Mesenchymal stem cell (in vitro differentiated cells and primary cell): ENCODE results near the gene SCYGR6. TPM values are rescaled to one million over a fixed set of nuclear protein-coding genes. Genes with fewer than 3 reads are reported as not detected.
A peak's percentile ranks its signal among the peaks of the same experiment; 100 is the strongest.

Experiments
- DNase-seq: peaks from one replicate; pipeline ENCODE4 v3.0.0-alpha.2; 2013
- H2AFZ ChIP-seq: one replicate; pipeline ENCODE4 v1.6.1; 2013; ENCODE audit warnings: low read depth, mild to moderate bottlenecking, control low read depth, inconsistent platforms, low read length, moderate library complexity
- H2AK5ac ChIP-seq: 2 replicates; pipeline ENCODE4 v1.6.1; 2013; ENCODE audit warnings: low read length, moderate library complexity, mild to moderate bottlenecking, inconsistent platforms; ENCODE audit not compliant: severe bottlenecking
- H2BK120ac ChIP-seq: one replicate; pipeline ENCODE4 v1.6.1; 2013; ENCODE audit warnings: low read depth, mild to moderate bottlenecking, inconsistent platforms, low read length, moderate library complexity
- H2BK12ac ChIP-seq, 2 experiments: one replicate each; pipeline ENCODE4 v1.6.1; 2013; ENCODE audit warnings: inconsistent platforms in 2 of 2, low read length in 2 of 2, mild to moderate bottlenecking in 2 of 2, moderate library complexity in 2 of 2, control low read depth in 1 of 2
- H2BK15ac ChIP-seq: one replicate; pipeline ENCODE4 v1.6.1; 2013; ENCODE audit warnings: mild to moderate bottlenecking, low read depth, inconsistent platforms; ENCODE audit not compliant: poor library complexity, severe bottlenecking
- H2BK5ac ChIP-seq: 2 replicates; pipeline ENCODE4 v1.6.1; 2013; ENCODE audit warnings: low read depth, mild to moderate bottlenecking, low read length, control low read depth, inconsistent platforms; ENCODE audit not compliant: poor library complexity, severe bottlenecking
- H3K14ac ChIP-seq, 2 experiments: one replicate each; pipeline ENCODE4 v1.6.1; 2013; ENCODE audit warnings: inconsistent platforms in 2 of 2, low read length in 2 of 2, control low read depth in 1 of 2, mild to moderate bottlenecking in 1 of 2, moderate library complexity in 1 of 2
- H3K18ac ChIP-seq, 2 experiments: one replicate each; pipeline ENCODE4 v1.6.1; 2013; ENCODE audit warnings: inconsistent platforms in 2 of 2, low read length in 2 of 2, control low read depth in 1 of 2, low read depth in 1 of 2, mild to moderate bottlenecking in 1 of 2
- H3K23ac ChIP-seq, 2 experiments: one replicate each; pipeline ENCODE4 v1.6.1; 2013; ENCODE audit warnings: inconsistent platforms in 2 of 2, low read length in 2 of 2, mild to moderate bottlenecking in 2 of 2, moderate library complexity in 2 of 2, control low read depth in 1 of 2
- H3K27ac ChIP-seq: 2 replicates; pipeline ENCODE4 v1.5.1; 2013; ENCODE audit warnings: mild to moderate bottlenecking, moderate library complexity, low read length, control low read depth, inconsistent platforms; ENCODE audit not compliant: poor library complexity, severe bottlenecking
- H3K27me3 ChIP-seq, 2 experiments: 2 replicates each; pipeline versions ENCODE4 v1.6.1 to v1.7.0; 2013; ENCODE audit warnings: low read length in 2 of 2, mild to moderate bottlenecking in 2 of 2, moderate library complexity in 2 of 2, control low read depth in 1 of 2, inconsistent platforms in 1 of 2; ENCODE audit not compliant: control insufficient read depth in 1 of 2, insufficient read depth in 1 of 2
- H3K36me3 ChIP-seq, 2 experiments: 2 replicates each; pipeline versions ENCODE4 v1.6.1 to v1.7.0; 2013; ENCODE audit warnings: low read length in 2 of 2, control low read depth in 1 of 2, inconsistent platforms in 1 of 2, low read depth in 1 of 2, mild to moderate bottlenecking in 1 of 2; ENCODE audit not compliant: insufficient read depth in 2 of 2, control insufficient read depth in 1 of 2
- H3K4ac ChIP-seq, 2 experiments: one replicate each; pipeline ENCODE4 v1.6.1; 2013; ENCODE audit warnings: inconsistent platforms in 2 of 2, low read length in 2 of 2, mild to moderate bottlenecking in 2 of 2, moderate library complexity in 2 of 2, control low read depth in 1 of 2, low read depth in 1 of 2
- H3K4me1 ChIP-seq: 2 replicates; pipeline ENCODE4 v1.6.1; 2013; ENCODE audit warnings: low read depth, low read length, control low read depth; ENCODE audit not compliant: control insufficient read depth, insufficient read depth
- H3K4me2 ChIP-seq: 2 replicates; pipeline ENCODE4 v1.6.1; 2013; ENCODE audit warnings: low read length, mild to moderate bottlenecking, inconsistent platforms; ENCODE audit not compliant: poor library complexity, severe bottlenecking
- H3K4me3 ChIP-seq, 2 experiments: 2 replicates each; pipeline versions ENCODE4 v1.5.1 to v1.7.0; 2013; ENCODE audit warnings: low read length in 2 of 2, mild to moderate bottlenecking in 2 of 2, control low read depth in 1 of 2, low read depth in 1 of 2; ENCODE audit not compliant: insufficient read depth in 1 of 2
- H3K79me1 ChIP-seq: replicated peaks from 2 replicates; pipeline ENCODE4 v1.6.1; 2013; ENCODE audit warnings: mild to moderate bottlenecking, control low read depth, low read length, inconsistent platforms; ENCODE audit not compliant: poor library complexity, severe bottlenecking
- H3K9ac ChIP-seq: 2 replicates; pipeline ENCODE4 v1.7.0; 2013; ENCODE audit warnings: mild to moderate bottlenecking, low read length, moderate library complexity
- H3K9me3 ChIP-seq: 2 replicates; pipeline ENCODE4 v1.7.0; 2013; ENCODE audit warnings: mild to moderate bottlenecking, low read length; ENCODE audit not compliant: control insufficient read depth
- H4K8ac ChIP-seq: one replicate; pipeline ENCODE4 v1.6.1; 2013; ENCODE audit warnings: inconsistent platforms, mild to moderate bottlenecking, low read length, moderate library complexity
- H4K91ac ChIP-seq: one replicate; pipeline ENCODE4 v1.6.1; 2013; ENCODE audit warnings: mild to moderate bottlenecking, low read length, inconsistent platforms
- whole genome bisulfite sequencing: methylation state at CpG from one replicate; pipeline ENCODE4 v1.1.7; 2013; ENCODE audit warnings: mixed read lengths; 5-methylcytosine and 5-hydroxymethylcytosine counted together
- polyA plus RNA-seq, 2 experiments: library from polyadenylated mRNA; stranded (reverse); fragments of 200-250 nt; gene quantifications; one replicate each; pipeline ENCODE4 v1.2.3, GENCODE V29; 2013

The SCYGR6 gene, protein sequence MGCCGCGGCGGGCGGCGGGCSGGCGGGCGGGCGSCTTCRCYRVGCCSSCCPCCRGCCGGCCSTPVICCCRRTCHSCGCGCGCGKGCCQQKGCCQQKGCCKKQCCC
- polyA plus RNA-seq (2013, experiment 1 of 2) = not detected
- not detected for polyA plus RNA-seq (2013, experiment 2 of 2)

DNA sequence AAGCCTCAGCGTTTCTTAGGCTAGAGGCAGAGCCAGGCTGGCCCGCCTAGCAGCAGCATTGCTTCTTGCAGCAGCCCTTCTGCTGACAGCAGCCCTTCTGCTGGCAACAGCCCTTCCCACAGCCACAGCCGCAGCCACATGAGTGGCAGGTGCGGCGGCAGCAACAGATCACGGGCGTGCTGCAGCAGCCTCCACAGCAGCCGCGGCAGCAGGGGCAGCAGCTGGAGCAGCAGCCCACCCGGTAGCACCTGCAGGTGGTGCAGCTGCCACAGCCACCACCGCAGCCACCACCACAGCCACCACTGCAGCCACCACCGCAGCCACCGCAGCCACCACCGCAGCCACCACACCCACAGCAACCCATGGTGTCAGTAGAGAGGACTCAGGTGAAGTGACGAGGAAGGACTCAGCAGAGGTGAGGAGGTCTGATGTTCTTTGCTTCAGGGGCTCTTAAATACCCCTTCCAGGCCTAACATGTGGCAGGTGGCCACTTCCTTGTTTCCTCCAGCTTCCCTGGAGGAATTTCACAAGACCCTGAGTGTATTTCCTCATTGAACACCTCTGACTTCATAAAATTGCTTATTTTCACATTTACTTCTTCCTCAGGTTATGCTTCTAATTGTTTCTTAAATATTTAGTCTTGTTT lies at the start of gene SCYGR6:
Gene SCYGR6, minus strand, starts transcription at position 364 of the 646 bp plus-strand sequence. Its CDS starts 0 bp downstream, at position 364.
- Histone ChIP-seq H4K8ac (no peak within 1 kb of the TSS), H2BK12ac (no peak within 1 kb of the TSS), H2AFZ (no peak within 1 kb of the TSS), H3K27ac (no peak within 1 kb of the TSS), H3K23ac (no peak within 1 kb of the TSS), H3K36me3 (no peaks in the 10 kb centered on the region), H3K14ac (no peak within 1 kb of the TSS), H2BK120ac (no peak within 1 kb of the TSS), H3K4me1 (peaks cover 3% of the 10 kb centered on the region), H3K27me3 (peaks cover 0 to 3% of the 10 kb centered on the region in 2 experiments), H2BK5ac (no peak within 1 kb of the TSS), H4K91ac (no peak within 1 kb of the TSS), H3K4me3 (no peak within 1 kb of the TSS), H3K9me3 (no peaks in the 10 kb centered on the region), H2AK5ac (no peak within 1 kb of the TSS), H3K18ac (no peak within 1 kb of the TSS), H2BK15ac (no peak within 1 kb of the TSS), H3K4ac (no peak within 1 kb of the TSS), H3K4me2 (no peak within 1 kb of the TSS), H3K79me1 (no peaks in the 10 kb centered on the region), H3K9ac (no peak within 1 kb of the TSS)
- DNase-seq = no peak
- 89% methylated on average over 10 of the region's 15 CpGs for WGBS

GRCh38 chr2:227774011-227774624 lies 49.6 kb upstream of the SCYGR6 start:
- no peak overlapping the region for H2BK15ac ChIP-seq
- H3K9ac ChIP-seq = no peak overlapping the region
- no peak overlapping the region for H3K23ac ChIP-seq
- no peak overlapping the region for H3K4me2 ChIP-seq
- H3K9me3 ChIP-seq = no peaks in the 10 kb centered on the region
- H2BK12ac ChIP-seq = no peak overlapping the region
- no peak overlapping the region for H3K4me3 ChIP-seq
- no peak overlapping the region for H3K18ac ChIP-seq
- WGBS = 64% methylated on average over 11 of the region's 15 CpGs
- H3K27me3 ChIP-seq = no peaks in the 10 kb centered on the region
- H3K79me1 ChIP-seq = no peaks in the 10 kb centered on the region
- H3K14ac ChIP-seq = no peak overlapping the region
- H2BK120ac ChIP-seq = no peak overlapping the region
- H2BK5ac ChIP-seq = no peak overlapping the region
- no peaks in the 10 kb centered on the region for H3K36me3 ChIP-seq
- H4K8ac ChIP-seq = no peak overlapping the region
- H2AFZ ChIP-seq = no peak overlapping the region
- no peak overlapping the region for H4K91ac ChIP-seq
- no peak overlapping the region for H2AK5ac ChIP-seq
- H3K27ac ChIP-seq = no peak overlapping the region
- peaks cover 2% of the 10 kb centered on the region for H3K4me1 ChIP-seq
- DNase-seq = no peak
- H3K4ac ChIP-seq = no peak overlapping the region

- H4K91ac ChIP-seq = no peak overlapping the region
- WGBS = 100% methylated on average over 1 of the region's 2 CpGs
- no peak overlapping the region for H3K4me3 ChIP-seq
- peaks cover 2% of the 10 kb centered on the region for H3K4me1 ChIP-seq
- no peak for DNase-seq
- no peak overlapping the region for H2BK12ac ChIP-seq
- H2AK5ac ChIP-seq = no peak overlapping the region
- no peaks in the 10 kb centered on the region for H3K9me3 ChIP-seq
- H3K36me3 ChIP-seq = no peaks in the 10 kb centered on the region
- H3K23ac ChIP-seq = no peak overlapping the region
- H2AFZ ChIP-seq = no peak overlapping the region
- no peaks in the 10 kb centered on the region for H3K79me1 ChIP-seq
- no peak overlapping the region for H3K9ac ChIP-seq
- no peak overlapping the region for H3K4ac ChIP-seq
- H2BK120ac ChIP-seq = no peak overlapping the region
- no peak overlapping the region for H3K27ac ChIP-seq
- no peak overlapping the region for H3K4me2 ChIP-seq
- H4K8ac ChIP-seq = no peak overlapping the region
- no peak overlapping the region for H2BK5ac ChIP-seq
- no peak overlapping the region for H3K18ac ChIP-seq
- no peak overlapping the region for H3K14ac ChIP-seq
- no peak overlapping the region for H2BK15ac ChIP-seq
- H3K27me3 ChIP-seq = no peaks in the 10 kb centered on the region
These were observed 48.4 kb upstream of the SCYGR6 start for GRCh38 chr2:227772932-227773331.

DNA sequence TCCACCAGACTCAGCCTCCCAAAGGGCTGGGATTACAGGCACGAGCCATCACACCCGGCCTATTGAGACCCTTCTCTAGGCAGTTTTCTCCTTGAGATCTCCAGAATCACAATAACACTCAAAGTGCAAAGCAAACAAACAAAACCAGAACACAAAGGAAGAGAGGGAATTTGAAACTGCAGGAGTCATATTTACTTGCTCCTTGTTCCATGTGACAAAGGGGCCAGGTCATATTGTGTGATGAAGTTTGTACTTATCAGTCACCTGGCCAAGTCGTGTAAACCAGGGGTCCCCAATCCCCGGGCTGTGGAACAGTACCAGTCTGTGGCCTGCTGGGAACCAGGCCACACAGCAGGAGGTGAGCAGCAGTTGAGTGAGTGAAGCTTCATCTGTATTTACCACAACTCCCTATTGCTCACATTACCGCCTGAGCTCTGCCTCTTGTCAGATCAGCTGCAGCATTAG lies 47.7 kb upstream of the SCYGR6 start:
- 73% methylated on average over 3 of the region's 5 CpGs for WGBS
- H2AK5ac ChIP-seq = no peak overlapping the region
- H3K23ac ChIP-seq = no peak overlapping the region
- H3K36me3 ChIP-seq = no peaks in the 10 kb centered on the region
- no peak overlapping the region for H2BK5ac ChIP-seq
- H2BK12ac ChIP-seq = no peak overlapping the region
- no peak for DNase-seq
- H3K18ac ChIP-seq = no peak overlapping the region
- no peak overlapping the region for H2BK120ac ChIP-seq
- no peak overlapping the region for H3K4ac ChIP-seq
- no peak overlapping the region for H3K4me2 ChIP-seq
- H3K9ac ChIP-seq = no peak overlapping the region
- H3K27me3 ChIP-seq = no peaks in the 10 kb centered on the region
- peaks cover 2% of the 10 kb centered on the region for H3K4me1 ChIP-seq
- H3K79me1 ChIP-seq = no peaks in the 10 kb centered on the region
- no peak overlapping the region for H4K8ac ChIP-seq
- no peak overlapping the region for H3K27ac ChIP-seq
- no peaks in the 10 kb centered on the region for H3K9me3 ChIP-seq
- peak overlapping the region in 1 of 2 experiments; percentile 60 for H3K14ac ChIP-seq
- H3K4me3 ChIP-seq = no peak overlapping the region
- H4K91ac ChIP-seq = no peak overlapping the region
- H2BK15ac ChIP-seq = no peak overlapping the region
- no peak overlapping the region for H2AFZ ChIP-seq
